K562 treated with DMSO at 1 percent for 48 hours (cell line): Measurements from ENCODE around the gene PROCR. TPM values are rescaled to one million over a fixed set of nuclear protein-coding genes. Genes with fewer than 3 reads are reported as not detected.

ENCODE experiments used
- total RNA-seq: library from RNA; unstranded; fragments of 300-600 nt; gene quantifications from 2 replicates; pipeline ENCODE4 v1.2.3, GENCODE V29; 2022; ENCODE audit warnings: low replicate concordance; ENCODE audit errors: extremely low read depth

The PROCR gene
- total RNA-seq, result 1,138 TPM in 1 of 2 replicates, not detected in the other

DNA sequence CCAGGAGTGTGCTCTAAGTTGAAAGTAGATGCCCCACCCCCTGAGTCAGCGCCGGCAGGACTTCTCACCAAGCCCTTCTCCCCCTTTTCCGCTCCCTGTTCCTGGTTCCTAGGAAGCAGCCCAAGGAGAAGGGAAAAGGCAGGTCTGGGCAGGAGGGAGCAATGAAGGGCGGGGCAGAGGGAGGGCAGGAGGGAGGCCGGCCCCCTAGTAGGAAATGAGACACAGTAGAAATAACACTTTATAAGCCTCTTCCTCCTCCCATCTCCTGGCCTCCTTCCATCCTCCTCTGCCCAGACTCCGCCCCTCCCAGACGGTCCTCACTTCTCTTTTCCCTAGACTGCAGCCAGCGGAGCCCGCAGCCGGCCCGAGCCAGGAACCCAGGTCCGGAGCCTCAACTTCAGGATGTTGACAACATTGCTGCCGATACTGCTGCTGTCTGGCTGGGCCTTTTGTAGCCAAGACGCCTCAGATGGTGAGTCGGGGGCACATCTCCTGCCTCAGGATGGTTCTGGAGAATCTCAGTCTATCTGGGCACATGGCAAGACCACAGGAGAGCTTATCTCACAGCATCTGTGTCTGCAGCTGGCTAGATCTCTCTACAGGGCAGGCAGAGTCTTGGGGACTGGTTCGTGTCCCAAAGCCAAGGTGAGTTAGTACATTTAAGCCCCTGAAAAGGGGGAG lies at the start of gene PROCR:
Gene PROCR (plus strand): TSS at position 320 of the 681 bp plus-strand sequence. CDS start 83 bp downstream, at position 403.

GRCh38 chr20:35146920-35147574 lies 24.8 kb upstream of the PROCR start, which contains the start of gene EDEM2:
Gene EDEM2 (minus strand): TSS chr20:35147336. CDS start chr20:35147258, 78 bp downstream.

GRCh38 chr20:35226126-35226883 lies 54.4 kb downstream of the PROCR start, which contains the start of gene MMP24:
Gene MMP24 (plus strand): TSS chr20:35226690. CDS start chr20:35226739, 49 bp downstream.

Other genes with a start within 250 kb of the PROCR start
- not detected in 2 replicates for gene GSS, start 216.3 kb upstream of the PROCR start, total RNA-seq
- not detected in 2 replicates for gene MYH7B, start 216.2 kb upstream of the PROCR start, total RNA-seq
- not detected in 2 replicates for gene TRPC4AP, start 79.3 kb upstream of the PROCR start, total RNA-seq
- gene EDEM2, start 24.7 kb upstream of the PROCR start, total RNA-seq, result not detected in 2 replicates
- not detected in 2 replicates for gene MMP24, start 54.6 kb downstream of the PROCR start, total RNA-seq
- not detected in 2 replicates for gene MMP24OS, start 106.0 kb downstream of the PROCR start, total RNA-seq
- gene EIF6, start 112.7 kb downstream of the PROCR start, total RNA-seq, result not detected in 2 replicates
- not detected in 2 replicates for gene FAM83C, start 120.4 kb downstream of the PROCR start, total RNA-seq
- not detected in 2 replicates for gene UQCC1, start 239.9 kb downstream of the PROCR start, total RNA-seq